ENCODE measurements around the gene ACSL1. TPM values are rescaled to one million over a fixed set of nuclear protein-coding genes. Genes with fewer than 3 reads are reported as not detected.
A peak's percentile ranks its signal among the peaks of the same experiment; 100 is the strongest.

Gene ACSL1
- total and polyA plus RNA-seq, 9 of the 15 experiments (the other 6 are each of a cell fraction or from before 2014, with no cell fraction given), result 6.7 to 24.1 (median 15.0) TPM

- TF ChIP-seq ZBTB49 (CRISPR knock-in tag; IDR thresholded peaks at IDR 0.05; ENCODE audit: borderline replicate concordance) (peak; percentile 68; the same call in 1 of the 2 replicates), PHB (CRISPR knock-in tag; IDR thresholded peaks at IDR 0.05) (no peak), FOXP4 (CRISPR knock-in tag; IDR thresholded peaks at IDR 0.05; ENCODE audit: borderline replicate concordance) (peak; percentile 86; the same call in 1 of the 2 replicates), MNT (conservative IDR thresholded peaks at IDR 0.05) (no peak; a peak in 1 of 4 replicates), NONO (IDR thresholded peaks at IDR 0.05; ENCODE audit: low read depth in 2 of 2, low read length in 1 of 2) (peak in 1 of 2 experiments; percentile 48; a peak in 1 of 4 replicates), ZNF384 (IDR thresholded peaks at IDR 0.05; ENCODE audit: low read depth, low read length) (no peak), ZNF76 (CRISPR knock-in tag; IDR thresholded peaks at IDR 0.05; ENCODE audit: borderline replicate concordance) (0 out of 2 replicates have a peak, but pooled peaks have one; percentile 60), POLR2G (IDR thresholded peaks at IDR 0.05; ENCODE audit: low read depth, low read length) (peak; percentile 84), NCOA6 (IDR thresholded peaks at IDR 0.05) (no peak), NR0B1 (IDR thresholded peaks at IDR 0.05; ENCODE audit: partially characterized antibody) (no peak), SP1 (CRISPR knock-in tag; IDR thresholded peaks at IDR 0.05) (peak; percentile 44; the same call in 1 of the 2 replicates), MECOM (CRISPR knock-in tag; IDR thresholded peaks at IDR 0.05) (no peak), PPARD (CRISPR knock-in tag; IDR thresholded peaks at IDR 0.05) (no peak), ZBTB12 (CRISPR knock-in tag; IDR thresholded peaks at IDR 0.05) (no peak), HLTF (IDR thresholded peaks at IDR 0.05) (no peak), ZNF639 (CRISPR knock-in tag; conservative IDR thresholded peaks at IDR 0.05 in 1 of 2, IDR thresholded peaks at IDR 0.05 in 1 of 2) (no peak)
These were observed at the start of gene ACSL1 (continued) for GRCh38 chr4:184825896-184826690.

Data from K562 (cell line).